Measurements from ENCODE around the gene EFNA4.

The EFNA4 gene

GRCh38 chr1:155030899-155031298, 32.6 kb upstream of the EFNA4 start:
- TF ChIP-seq CTCF (IDR thresholded peaks at IDR 0.05; ENCODE audit: low read depth, low read length, poor library complexity, severe bottlenecking) (no peak), EZH2phosphoT487 (IDR thresholded peaks at IDR 0.05; ENCODE audit: borderline replicate concordance, low read length) (no peak)
- no peak overlapping the region for H3K4me3 ChIP-seq (ENCODE audit: low read length)
- H3K27me3 ChIP-seq (ENCODE audit: control insufficient read depth, low read length), result peaks cover 13% of the 10 kb centered on the region
- no peak overlapping the region for H3K27ac ChIP-seq (ENCODE audit: low read depth, low read length)
- no peaks in the 10 kb centered on the region for H3K9me3 ChIP-seq (ENCODE audit: control insufficient read depth, insufficient read depth, low read length)
- no peaks in the 10 kb centered on the region for H3K9me2 ChIP-seq (replicated peaks; ENCODE audit: control insufficient read depth, low read length)
- no peaks in the 10 kb centered on the region for H3K36me3 ChIP-seq (ENCODE audit: control insufficient read depth, low read length)
- H3F3A ChIP-seq (ENCODE audit: control insufficient read depth, insufficient read depth), result no peaks in the 10 kb centered on the region
- no peaks in the 10 kb centered on the region for H4K20me1 ChIP-seq (ENCODE audit: control insufficient read depth, insufficient read depth, low read depth, low read length)
- no peaks in the 10 kb centered on the region for H3K4me1 ChIP-seq (ENCODE audit: control insufficient read depth, low read length)
- no peaks in the 10 kb centered on the region for H3K79me2 ChIP-seq (ENCODE audit: control insufficient read depth, low read length)
- H3K4me2 ChIP-seq (ENCODE audit: low read length), result no peak overlapping the region

- H3K9me2 ChIP-seq (replicated peaks; ENCODE audit: control insufficient read depth, low read length), result no peaks in the 10 kb centered on the region
- H3K36me3 ChIP-seq (ENCODE audit: control insufficient read depth, low read length), result no peaks in the 10 kb centered on the region
- TF ChIP-seq EZH2phosphoT487 (IDR thresholded peaks at IDR 0.05; ENCODE audit: borderline replicate concordance, low read length) (no peak), CTCF (IDR thresholded peaks at IDR 0.05; ENCODE audit: low read depth, low read length, poor library complexity, severe bottlenecking) (no peak)
- H4K20me1 ChIP-seq (ENCODE audit: control insufficient read depth, insufficient read depth, low read depth, low read length), result no peaks in the 10 kb centered on the region
- H3K4me2 ChIP-seq (ENCODE audit: low read length), result no peak overlapping the region
- H3K4me1 ChIP-seq (ENCODE audit: control insufficient read depth, low read length), result no peaks in the 10 kb centered on the region
- no peaks in the 10 kb centered on the region for H3K9me3 ChIP-seq (ENCODE audit: control insufficient read depth, insufficient read depth, low read length)
- no peak overlapping the region for H3K27ac ChIP-seq (ENCODE audit: low read depth, low read length)
- no peaks in the 10 kb centered on the region for H3F3A ChIP-seq (ENCODE audit: control insufficient read depth, insufficient read depth)
- no peaks in the 10 kb centered on the region for H3K79me2 ChIP-seq (ENCODE audit: control insufficient read depth, low read length)
- H3K27me3 ChIP-seq (ENCODE audit: control insufficient read depth, low read length), result peaks cover 16% of the 10 kb centered on the region
- no peak overlapping the region for H3K4me3 ChIP-seq (ENCODE audit: low read length)
Measured at GRCh38 chr1:155032886-155033285, 30.7 kb upstream of the EFNA4 start.

- H3K4me1 ChIP-seq (ENCODE audit: control insufficient read depth, low read length), result no peaks in the 10 kb centered on the region
- H3K27me3 ChIP-seq (ENCODE audit: control insufficient read depth, low read length), result peaks cover 23% of the 10 kb centered on the region
- H3K9me2 ChIP-seq (replicated peaks; ENCODE audit: control insufficient read depth, low read length), result no peaks in the 10 kb centered on the region
- H4K20me1 ChIP-seq (ENCODE audit: control insufficient read depth, insufficient read depth, low read depth, low read length), result no peaks in the 10 kb centered on the region
- H3K4me2 ChIP-seq (ENCODE audit: low read length), result no peak within 1 kb of the TSS
- H3K27ac ChIP-seq (ENCODE audit: low read depth, low read length), result no peak within 1 kb of the TSS
- no peaks in the 10 kb centered on the region for H3K36me3 ChIP-seq (ENCODE audit: control insufficient read depth, low read length)
- H3K4me3 ChIP-seq (ENCODE audit: low read length), result no peak within 1 kb of the TSS
- no peaks in the 10 kb centered on the region for H3F3A ChIP-seq (ENCODE audit: control insufficient read depth, insufficient read depth)
- H3K79me2 ChIP-seq (ENCODE audit: control insufficient read depth, low read length), result no peaks in the 10 kb centered on the region
- no peaks in the 10 kb centered on the region for H3K9me3 ChIP-seq (ENCODE audit: control insufficient read depth, insufficient read depth, low read length)
- TF ChIP-seq CTCF (IDR thresholded peaks at IDR 0.05; ENCODE audit: low read depth, low read length, poor library complexity, severe bottlenecking), result no peak
- no peak for TF ChIP-seq EZH2phosphoT487 (IDR thresholded peaks at IDR 0.05; ENCODE audit: borderline replicate concordance, low read length)
Measured at GRCh38 chr1:155033524-155033923, 30.0 kb upstream of the EFNA4 start, which contains the start of the genes DCST1 and DCST2. DCST1 (plus strand) TSS chr1:155033824; CDS start chr1:155034037, 213 bp downstream. DCST2 (minus strand) TSS chr1:155033781; CDS start chr1:155033701, 80 bp downstream.
